NCI-H82 treated with DMSO at 0.1 percent for 48 hours (cell line): ENCODE data around the gene RABEP1.

Experiments used
- DNase-seq: peaks from one replicate; lab custom pipeline; 2025; ENCODE audit not compliant: unreplicated experiment; lab: John Stamatoyannopoulos, UW

Gene RABEP1

GRCh38 chr17:5269241-5269960, 12.7 kb upstream of the RABEP1 start:
- no peak for DNase-seq

DNA sequence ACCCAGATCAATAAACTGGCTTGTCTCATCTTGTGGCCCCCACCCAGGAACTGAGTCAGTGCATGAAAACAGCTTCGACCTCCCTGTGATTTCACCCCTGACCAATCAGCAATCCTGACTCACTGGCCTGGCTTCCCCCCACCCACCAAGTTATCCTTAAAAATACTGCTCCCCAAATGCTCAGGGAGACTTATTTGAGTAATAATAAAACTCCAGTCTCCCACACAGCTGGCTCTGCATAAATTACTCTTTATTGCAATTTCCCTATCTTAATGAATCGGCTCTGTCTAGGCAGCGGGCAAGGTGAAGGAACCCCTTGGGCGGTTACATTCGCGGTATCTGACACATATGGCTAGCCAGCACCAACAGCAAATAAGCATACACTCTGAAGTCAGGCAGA, 9.8 kb upstream of the RABEP1 start:
- DNase-seq: no peak

DNA sequence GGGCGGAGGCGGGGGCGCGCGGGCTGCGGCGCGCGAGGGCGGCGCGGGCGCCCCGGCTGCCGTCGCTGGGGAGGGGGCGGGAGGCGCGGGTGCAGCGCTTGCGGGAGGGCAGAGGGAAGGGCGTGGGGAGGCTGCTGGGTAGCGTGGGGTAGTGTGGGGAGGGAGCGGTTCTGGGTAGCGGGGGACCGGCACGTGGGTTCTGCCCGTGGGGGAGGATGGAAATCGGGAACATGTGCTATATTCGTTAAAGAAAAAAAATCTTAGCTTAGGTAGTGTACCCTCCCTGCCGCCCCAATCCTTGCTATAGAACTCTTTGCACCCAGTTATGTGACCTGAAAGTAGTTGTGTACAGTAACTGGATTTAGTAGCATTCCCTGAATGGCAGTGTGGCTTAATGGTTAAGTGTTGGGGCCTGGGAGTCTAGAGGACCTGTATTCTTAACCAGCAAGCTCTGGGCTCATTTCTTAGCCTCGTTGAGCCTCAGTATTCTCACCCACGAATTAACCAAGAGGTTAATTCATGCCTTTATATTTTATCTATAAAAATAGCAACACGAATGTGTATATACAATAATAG, 646 bp downstream of the RABEP1 start:
- no peak for DNase-seq

GRCh38 chr17:5283571-5284315, 1.7 kb downstream of the RABEP1 start:
- no peak for DNase-seq

GRCh38 chr17:5284681-5285080, 2.6 kb downstream of the RABEP1 start:
- DNase-seq: no peak

- no peak for DNase-seq
Measured at GRCh38 chr17:5286846-5287245, 4.8 kb downstream of the RABEP1 start.

DNA sequence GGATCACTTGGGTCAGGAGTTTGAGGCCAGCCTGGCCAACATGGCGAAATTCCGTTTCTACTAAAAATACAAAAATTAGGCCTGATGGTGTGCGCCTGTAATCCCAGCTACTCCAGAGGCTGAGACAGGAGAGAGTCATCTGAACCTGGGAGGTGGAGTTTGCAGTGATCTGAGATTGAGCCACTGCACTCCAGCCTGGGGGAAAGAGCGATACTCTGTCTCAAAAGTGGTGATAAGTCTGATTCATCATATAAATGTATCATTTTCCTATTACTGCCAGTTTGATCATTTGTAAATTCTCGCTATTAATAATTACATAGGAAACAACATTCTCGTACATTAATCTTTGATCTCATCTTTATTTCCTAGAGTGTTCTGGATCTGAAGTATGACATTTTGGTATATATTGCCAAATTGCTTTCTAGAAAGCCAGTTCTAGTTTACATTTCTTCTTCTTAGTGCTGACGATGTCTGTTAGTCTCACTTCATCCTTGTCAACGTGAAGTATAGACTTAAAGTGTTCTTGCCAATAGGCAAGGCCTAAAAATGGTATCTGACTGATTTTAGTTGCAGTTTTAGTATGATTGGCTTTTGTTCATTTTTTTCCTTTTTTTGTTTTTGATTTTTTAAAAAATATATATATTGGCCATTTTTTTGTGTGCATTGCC, 9.7 kb downstream of the RABEP1 start:
- DNase-seq: no peak

DNA sequence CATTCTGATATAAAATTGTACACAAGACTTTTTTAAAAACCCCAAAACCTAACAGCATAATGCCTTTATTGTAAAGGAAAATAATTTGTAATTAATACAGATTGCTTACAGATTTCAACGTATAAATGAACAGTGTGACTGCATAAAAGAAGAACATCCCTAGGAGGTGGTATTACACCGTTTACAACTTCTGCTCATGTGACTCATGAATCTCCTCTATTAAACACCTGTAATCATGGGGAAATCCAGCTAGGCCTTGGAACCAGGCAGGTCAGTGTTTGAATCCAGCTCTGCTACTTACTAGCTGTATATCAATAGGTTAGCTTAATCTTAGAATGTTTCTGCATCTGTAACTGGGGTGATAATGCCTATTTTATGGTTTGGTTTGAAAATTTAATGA, 15.2 kb downstream of the RABEP1 start:
- DNase-seq: no peak

DNA sequence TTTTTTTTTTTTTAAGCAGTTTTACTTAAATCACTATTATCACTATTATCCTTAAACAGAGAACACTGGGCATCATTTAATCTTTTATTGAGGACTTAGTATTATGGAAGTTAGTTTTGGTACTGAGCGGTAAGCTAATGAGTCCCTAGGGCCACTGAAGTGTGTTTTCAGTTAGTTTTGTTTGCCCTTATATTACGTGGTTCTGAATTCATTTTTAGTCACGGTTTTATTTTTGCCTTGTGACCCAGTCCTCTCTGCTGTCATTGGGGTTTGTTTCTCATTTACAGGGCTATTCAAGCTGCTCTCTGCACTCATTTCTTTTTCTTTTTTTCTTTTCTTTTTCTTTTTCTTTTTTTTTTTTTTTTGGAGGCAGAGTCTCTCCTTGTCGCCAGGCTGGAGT, 17.3 kb downstream of the RABEP1 start:
- DNase-seq: no peak

- DNase-seq: no peak
Measured at GRCh38 chr17:5304636-5305035, 22.6 kb downstream of the RABEP1 start.

DNA sequence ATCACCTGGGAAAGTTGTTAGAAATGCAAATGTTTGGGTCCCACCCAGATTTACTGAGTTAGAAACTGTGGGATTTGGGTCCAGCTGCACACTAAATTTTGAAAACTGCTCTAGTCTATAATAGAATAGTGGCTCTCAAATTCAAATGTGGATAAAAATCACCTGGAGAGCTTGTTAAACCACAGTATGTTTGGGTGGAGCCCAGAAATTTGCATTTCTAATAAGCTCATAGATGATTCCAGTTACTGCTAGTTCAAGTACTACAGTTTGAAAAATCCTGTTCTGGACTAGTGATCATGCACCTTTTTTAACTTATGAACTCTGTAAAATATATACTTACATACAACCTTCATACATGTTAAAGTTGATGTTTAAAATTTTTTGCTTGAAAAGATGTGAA, 27.8 kb downstream of the RABEP1 start:
- no peak for DNase-seq

- no peak for DNase-seq
Measured at GRCh38 chr17:5325851-5326250, 43.8 kb downstream of the RABEP1 start.

DNA sequence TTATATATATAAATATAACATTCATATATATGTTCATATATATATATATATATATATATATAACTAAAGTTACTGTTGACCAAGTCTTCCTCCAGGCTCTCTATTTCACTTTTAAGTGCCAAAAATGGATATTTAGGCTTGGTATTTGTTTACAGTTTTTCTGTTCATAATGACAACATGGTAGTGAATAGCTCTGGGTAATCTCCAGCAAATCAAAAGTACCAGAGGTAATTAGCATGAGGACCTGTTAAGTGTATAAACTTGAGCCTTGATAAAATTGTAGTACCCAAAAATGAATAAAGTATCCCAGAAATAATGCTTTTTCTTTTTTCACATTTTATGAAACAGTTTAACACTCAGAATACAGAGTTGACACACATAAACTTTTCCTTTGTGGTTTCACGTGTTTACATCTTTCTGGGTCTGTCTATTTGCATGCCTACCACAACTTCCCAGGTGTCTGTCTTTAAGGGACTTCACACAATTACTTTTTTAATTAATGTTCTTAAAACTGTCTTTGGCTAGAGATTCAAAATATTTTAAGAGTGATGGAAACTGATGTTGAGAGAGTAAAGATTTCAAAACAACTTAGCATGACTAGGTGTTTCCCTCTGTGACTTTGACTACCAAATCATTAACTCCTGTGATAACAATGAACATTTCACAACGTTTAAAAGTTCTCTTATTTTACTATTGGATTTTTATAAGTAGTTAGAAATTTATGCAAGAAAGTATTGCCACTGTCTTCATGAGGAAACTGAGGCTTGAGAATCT, 47.9 kb downstream of the RABEP1 start:
- DNase-seq: no peak

DNA sequence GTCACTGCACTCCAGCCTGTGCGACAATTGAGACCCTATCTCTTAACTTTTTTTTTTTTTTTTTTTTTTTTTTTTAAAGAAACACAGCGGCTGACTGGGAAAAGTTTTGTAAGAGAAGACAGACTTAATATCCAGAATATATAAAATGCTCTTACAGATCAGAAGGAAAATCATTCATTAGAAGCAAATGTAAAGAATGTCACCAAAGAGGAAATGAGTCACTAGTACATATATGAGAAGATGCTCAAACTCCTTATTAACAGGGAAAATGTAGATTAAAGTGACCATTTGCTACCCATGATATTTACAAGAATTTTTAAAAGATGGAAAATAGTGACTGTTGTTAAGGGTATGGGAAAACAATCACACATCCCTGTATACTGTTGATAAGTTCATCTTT, 48.9 kb downstream of the RABEP1 start:
- no peak for DNase-seq

DNA sequence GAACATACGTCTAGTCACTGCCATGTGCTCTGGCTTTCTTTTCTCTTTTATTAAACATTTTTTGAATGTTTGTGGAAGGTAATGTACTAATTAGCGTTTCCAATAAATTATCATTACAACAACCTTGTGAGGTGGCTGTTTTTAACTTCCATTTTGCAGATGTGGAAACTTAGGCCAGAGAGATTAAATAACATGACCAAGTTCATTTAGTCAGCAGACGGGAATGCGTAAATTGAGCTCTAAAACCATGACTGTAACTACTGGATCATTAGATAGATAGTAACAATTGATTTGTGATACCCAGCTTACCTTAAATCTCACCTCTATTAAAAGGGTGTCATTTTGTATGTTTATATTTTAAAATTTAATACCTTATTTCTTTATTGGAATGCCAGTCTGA, 49.4 kb downstream of the RABEP1 start:
- no peak for DNase-seq

DNA sequence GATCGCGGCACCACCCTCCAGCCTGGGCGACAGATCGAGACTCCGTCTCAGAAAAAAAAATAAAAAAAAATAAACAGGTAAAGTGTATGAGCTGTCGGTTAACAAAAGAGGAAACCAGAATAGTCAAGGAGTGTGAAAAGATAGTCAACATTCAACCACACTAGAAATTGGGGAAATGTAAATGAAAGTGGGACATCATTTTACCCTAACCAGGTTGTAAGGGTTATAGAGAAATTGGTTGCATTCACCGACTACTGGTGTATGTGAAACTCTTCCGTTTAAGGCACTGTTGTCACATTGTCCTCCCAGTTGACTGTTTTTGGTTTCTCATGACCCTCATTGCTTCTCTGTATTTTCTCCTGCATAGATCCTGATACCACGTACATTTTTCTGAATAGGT, 62.8 kb downstream of the RABEP1 start:
- no peak for DNase-seq

- no peak for DNase-seq
Measured at GRCh38 chr17:5352681-5353289, 70.7 kb downstream of the RABEP1 start.

DNA sequence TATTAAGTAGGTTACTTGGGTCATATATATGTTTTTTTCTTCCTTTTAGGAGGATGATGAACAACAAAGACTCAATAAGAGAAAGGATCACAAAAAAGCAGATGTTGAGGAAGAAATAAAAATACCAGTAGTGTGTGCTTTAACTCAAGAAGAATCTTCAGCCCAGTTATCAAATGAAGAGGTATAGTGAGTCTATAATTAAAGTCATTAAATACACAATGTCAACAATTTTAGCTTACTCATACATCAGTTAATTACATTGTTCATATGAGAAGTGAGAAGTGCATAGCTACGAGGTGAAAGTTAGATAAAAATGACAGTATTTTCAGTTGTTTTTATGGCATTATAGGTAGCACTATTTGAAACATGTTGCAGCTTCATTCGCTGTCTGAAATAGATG, 72.2 kb downstream of the RABEP1 start:
- DNase-seq: no peak

- no peak for DNase-seq
Measured at GRCh38 chr17:5354886-5355415, 72.9 kb downstream of the RABEP1 start.

- DNase-seq: no peak
Measured at GRCh38 chr17:5355421-5356129, 73.5 kb downstream of the RABEP1 start.
